GM12865 (cell line): ENCODE data around the gene COL25A1.
"Not testable (repeated sequence)": the region's sequence is repeated elsewhere in the genome, so short reads cannot be mapped to it uniquely, and the experiment has no call there.

Source experiments
- DNase-seq: peaks from one replicate; pipeline ENCODE4 v3.0.0; 2010; ENCODE audit warnings: low read depth
- H3K4me3 ChIP-seq: 2 replicates; pipeline ENCODE4 v1.5.1; 2011; ENCODE audit warnings: mild to moderate bottlenecking, low read depth, low read length, control low read depth
- TF ChIP-seq, protein P1 (sequence below): IDR thresholded peaks from 2 replicates; pipeline ENCODE4 v1.5.1; 2011; ENCODE audit warnings: low read length, control low read depth, low read depth, inconsistent platforms; ENCODE audit not compliant: insufficient read depth; ENCODE audit errors: missing control alignments

The COL25A1 gene

DNA sequence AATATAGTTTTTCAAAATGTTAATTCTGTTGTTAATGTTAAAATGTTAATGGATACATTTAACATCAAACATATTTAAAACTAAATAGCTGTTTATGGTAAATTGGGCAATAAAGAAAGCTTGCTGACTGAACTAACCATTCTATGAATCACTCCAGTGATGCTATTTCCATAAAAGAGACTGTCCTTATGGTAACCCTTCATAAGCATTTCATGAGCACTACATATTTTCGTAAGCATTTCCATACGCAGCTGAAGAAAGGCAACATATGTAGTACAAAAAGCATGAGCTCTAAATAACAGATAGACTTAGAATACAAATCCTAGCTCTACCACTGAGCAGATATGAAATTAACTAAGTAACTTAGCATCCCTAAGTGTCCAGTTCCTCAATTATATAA, 188.9 kb downstream of the COL25A1 start:
- no peak for DNase-seq
- TF ChIP-seq, protein P1, sequence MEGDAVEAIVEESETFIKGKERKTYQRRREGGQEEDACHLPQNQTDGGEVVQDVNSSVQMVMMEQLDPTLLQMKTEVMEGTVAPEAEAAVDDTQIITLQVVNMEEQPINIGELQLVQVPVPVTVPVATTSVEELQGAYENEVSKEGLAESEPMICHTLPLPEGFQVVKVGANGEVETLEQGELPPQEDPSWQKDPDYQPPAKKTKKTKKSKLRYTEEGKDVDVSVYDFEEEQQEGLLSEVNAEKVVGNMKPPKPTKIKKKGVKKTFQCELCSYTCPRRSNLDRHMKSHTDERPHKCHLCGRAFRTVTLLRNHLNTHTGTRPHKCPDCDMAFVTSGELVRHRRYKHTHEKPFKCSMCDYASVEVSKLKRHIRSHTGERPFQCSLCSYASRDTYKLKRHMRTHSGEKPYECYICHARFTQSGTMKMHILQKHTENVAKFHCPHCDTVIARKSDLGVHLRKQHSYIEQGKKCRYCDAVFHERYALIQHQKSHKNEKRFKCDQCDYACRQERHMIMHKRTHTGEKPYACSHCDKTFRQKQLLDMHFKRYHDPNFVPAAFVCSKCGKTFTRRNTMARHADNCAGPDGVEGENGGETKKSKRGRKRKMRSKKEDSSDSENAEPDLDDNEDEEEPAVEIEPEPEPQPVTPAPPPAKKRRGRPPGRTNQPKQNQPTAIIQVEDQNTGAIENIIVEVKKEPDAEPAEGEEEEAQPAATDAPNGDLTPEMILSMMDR: no peak
- H3K4me3 ChIP-seq: no peak overlapping the region

- H3K4me3 ChIP-seq: no peak overlapping the region
- no peak for DNase-seq
- TF ChIP-seq, protein P1: no peak
Observed at GRCh38 chr4:109111031-109111430, 191.4 kb downstream of the COL25A1 start.

DNA sequence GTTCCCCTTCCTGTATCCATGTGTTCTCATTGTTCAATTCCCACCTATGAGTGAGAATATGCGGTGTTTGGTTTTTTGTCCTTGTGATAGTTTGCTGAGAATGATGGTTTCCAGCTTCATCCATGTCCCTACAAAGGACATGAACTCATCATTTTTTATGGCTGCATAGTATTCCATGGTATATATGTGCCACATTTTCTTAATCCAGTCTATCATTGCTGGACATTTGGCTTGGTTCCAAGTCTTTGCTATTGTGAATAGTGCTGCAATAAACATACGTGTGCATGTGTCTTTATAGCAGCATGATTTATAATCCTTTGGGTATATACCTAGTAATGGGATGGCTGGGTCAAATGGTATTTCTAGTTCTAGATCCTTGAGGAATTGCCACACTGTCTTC, 194.2 kb downstream of the COL25A1 start:
- not testable (repeated sequence) for H3K4me3 ChIP-seq, DNase-seq

DNA sequence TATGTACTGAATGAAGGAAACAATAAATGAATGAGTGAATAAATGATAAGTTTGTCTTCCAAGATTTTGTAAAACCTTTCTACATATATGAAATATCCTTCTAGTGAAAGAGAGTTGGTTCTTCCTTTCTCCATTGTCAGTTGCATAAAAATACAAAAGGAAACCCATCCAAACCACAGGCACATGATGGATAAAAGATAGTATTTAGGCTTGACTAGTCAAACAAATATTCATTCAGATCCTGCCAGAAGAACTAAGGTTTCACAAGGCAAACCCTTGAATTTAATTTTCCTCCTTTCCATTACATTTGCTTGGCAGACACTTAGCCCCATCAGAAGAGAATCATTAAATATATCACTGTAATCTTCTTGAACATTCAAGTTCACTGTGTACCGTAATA, 208.4 kb downstream of the COL25A1 start:
- TF ChIP-seq, protein P1: no peak
- no peak for DNase-seq
- no peak overlapping the region for H3K4me3 ChIP-seq

DNA sequence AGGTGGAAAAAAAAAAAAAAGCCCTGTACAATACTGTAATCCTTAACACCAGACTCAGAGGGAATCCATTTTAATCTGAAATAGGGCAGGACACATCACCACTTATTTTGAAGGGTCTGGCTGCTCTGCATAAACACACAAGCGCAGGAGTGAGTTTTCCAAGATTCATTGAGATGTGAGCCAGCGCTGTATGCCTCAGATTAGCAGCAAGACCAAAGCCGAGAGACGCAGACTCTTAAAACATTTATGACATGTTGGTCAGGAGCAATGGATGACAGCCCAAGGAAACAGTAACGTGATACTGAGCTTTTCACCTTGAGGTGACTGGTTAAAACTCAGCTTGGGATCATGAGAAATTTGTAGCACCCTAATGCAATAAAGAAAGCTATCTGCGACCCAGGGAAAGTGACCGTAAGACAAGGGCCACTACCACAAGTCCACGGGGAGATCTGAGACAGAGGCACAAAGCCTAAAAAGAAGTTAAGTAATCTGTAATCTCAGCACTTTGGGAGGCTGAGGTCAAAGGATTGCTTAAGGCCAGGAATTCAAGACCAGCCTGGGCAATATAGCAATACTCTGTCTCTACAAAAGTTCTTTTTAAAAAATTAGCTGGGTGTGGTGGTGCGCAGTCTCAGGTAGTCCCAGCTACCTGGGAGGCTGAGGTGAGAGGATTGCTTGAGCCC, 210.6 kb downstream of the COL25A1 start:
- H3K4me3 ChIP-seq: no peak overlapping the region
- no peak for DNase-seq
- TF ChIP-seq, protein P1: no peak

DNA sequence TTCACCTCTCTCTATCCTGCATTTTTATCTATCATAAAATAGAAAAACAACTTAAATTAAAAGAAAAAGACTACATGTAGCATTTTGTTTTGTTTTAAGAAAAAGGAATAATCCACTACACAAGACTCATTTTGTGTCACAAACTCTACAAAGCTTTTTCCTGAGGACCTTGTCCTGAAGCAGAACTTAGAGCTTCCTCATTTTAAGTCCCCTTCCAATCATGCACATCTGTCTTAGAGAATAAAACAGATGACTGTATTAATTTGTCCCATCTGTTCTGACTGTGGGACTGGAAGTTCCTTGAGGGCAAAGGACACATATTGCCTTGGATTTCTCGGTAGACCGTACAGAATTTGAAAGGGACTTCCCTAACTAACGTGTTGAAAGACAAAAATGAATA, 218.5 kb downstream of the COL25A1 start:
- DNase-seq: no peak
- H3K4me3 ChIP-seq: no peak overlapping the region
- TF ChIP-seq, protein P1: no peak

GRCh38 chr4:109079731-109080130, 222.7 kb downstream of the COL25A1 start:
- TF ChIP-seq, protein P1: no peak
- no peak overlapping the region for H3K4me3 ChIP-seq
- no peak for DNase-seq
